Upper lobe of left lung (tissue), 6 donors: ENCODE data around the gene DLG2. TPM values are rescaled to one million over a fixed set of nuclear protein-coding genes. Genes with fewer than 3 reads are reported as not detected.

Experiments used
- ATAC-seq, 2 donors: fragments of 200-7000 bp; cut with Tn5 transposase; one replicate each; pipeline ENCODE4 v1.9.1; 2022; ENCODE audit warnings: mild to moderate bottlenecking in 2 of 2, moderate library complexity in 2 of 2; ENCODE audit not compliant: low FRiP score in 2 of 2
- DNase-seq, 2 donors: peaks; one replicate each; pipeline ENCODE4 v3.0.0-alpha.2; 2019 to 2020
- H3K27ac ChIP-seq, 4 donors: fragments of 200-600 bp; sonication (generic); one replicate each; pipeline ENCODE4 v1.5.1; 2016 to 2019
- H3K27me3 ChIP-seq, 4 donors: fragments of 200-600 bp; sonication (generic); one replicate each; pipeline ENCODE4 v1.5.1; 2017 to 2019
- H3K36me3 ChIP-seq, 4 donors: fragments of 200-600 bp; sonication (generic); one replicate each; pipeline ENCODE4 v1.5.1; 2016 to 2019
- H3K4me1 ChIP-seq, 4 donors: fragments of 200-600 bp; sonication (generic); one replicate each; pipeline ENCODE4 v1.5.1; 2018 to 2019
- H3K4me3 ChIP-seq, 4 donors: fragments of 200-600 bp; sonication (generic); one replicate each; pipeline ENCODE4 v1.5.1; 2017 to 2019; ENCODE audit warnings: mild to moderate bottlenecking in 2 of 4, moderate library complexity in 1 of 4
- H3K9me3 ChIP-seq, 4 donors: fragments of 200-600 bp; sonication (generic); one replicate each; pipeline ENCODE4 v1.5.1; 2018 to 2019
- EP300 ChIP-seq, 4 donors: sonication (generic); formaldehyde crosslinking; IDR thresholded peaks; one replicate each; pipeline ENCODE4 v1.5.1; 2017; ENCODE audit warnings: antibody characterized with exemption in 4 of 4, control low read depth in 2 of 4
- POLR2A ChIP-seq, 4 donors: fragments of 450-650 bp; IDR thresholded peaks; one replicate each; pipeline ENCODE4 v1.5.1; 2016 to 2017; ENCODE audit warnings: antibody characterized with exemption in 4 of 4, mild to moderate bottlenecking in 2 of 4
- POLR2AphosphoS5 ChIP-seq, 2 donors: sonication (generic); formaldehyde crosslinking; IDR thresholded peaks; one replicate each; pipeline ENCODE4 v1.5.1; 2017; ENCODE audit warnings: antibody characterized with exemption in 2 of 2
- WGBS, 2 donors: methylation state at CpG; one replicate each; pipeline ENCODE4 v1.1.5; 2017 to 2018; 5-methylcytosine and 5-hydroxymethylcytosine counted together
- total RNA-seq, 6 donors: library from RNA; depleted of rRNA in 4 of 6; stranded (reverse); fragments of >200 nt in 4 of 6; gene quantifications; one replicate each; pipeline versions ENCODE4 v1.1.0 to v1.2.1, GENCODE V29; 2016 to 2021
- TF ChIP-seq, protein P1 (sequence below), 6 experiments: fragments of 450-650 bp in 4 of 6; fragments of 200-600 bp in 2 of 6; sonication (generic) in 2 of 6; IDR thresholded peaks; one replicate each; pipeline ENCODE4 v1.5.1; 2016 to 2019; ENCODE audit warnings: antibody characterized with exemption in 6 of 6
- donor health status: DM: no; HTN: no; CAD: no; lungs with moderate emphysema.
- donor health status: DM: no; HTN: yes; CAD: no; lungs with severe emphysema.

Gene DLG2
- total RNA-seq, 6 donors from 2014 or later = 3.4 to 37.7 (median 9.1) TPM

DNA sequence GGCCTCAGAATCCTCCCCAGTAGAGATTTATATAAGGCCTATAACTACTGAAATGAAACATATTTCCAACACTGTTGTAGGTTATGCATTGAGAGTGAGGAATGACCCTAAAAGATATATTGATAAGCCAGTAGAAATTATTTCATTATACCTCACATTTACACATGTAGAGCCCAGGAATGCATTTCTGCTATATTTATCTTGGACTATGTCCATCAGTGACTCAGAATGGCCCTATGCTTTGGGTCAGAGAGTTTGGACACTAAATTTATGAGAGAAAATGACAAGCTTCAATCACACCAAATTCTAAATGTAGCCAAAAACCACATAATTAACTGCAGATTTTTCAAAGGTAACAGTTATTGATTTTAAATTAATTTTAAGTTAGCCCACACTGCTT is 761.9 kb downstream of the DLG2 start:
- Histone ChIP-seq H3K27me3 (no peaks in the 10 kb centered on the region), H3K4me3 (no peak overlapping the region), H3K27ac (no peak overlapping the region), H3K36me3 (no peaks in the 10 kb centered on the region), H3K4me1 (no peaks in the 10 kb centered on the region), H3K9me3 (no peaks in the 10 kb centered on the region)
- ATAC-seq = no peak
- TF ChIP-seq POLR2A (IDR thresholded peaks at IDR 0.05) = no peak
- TF ChIP-seq, protein P1, sequence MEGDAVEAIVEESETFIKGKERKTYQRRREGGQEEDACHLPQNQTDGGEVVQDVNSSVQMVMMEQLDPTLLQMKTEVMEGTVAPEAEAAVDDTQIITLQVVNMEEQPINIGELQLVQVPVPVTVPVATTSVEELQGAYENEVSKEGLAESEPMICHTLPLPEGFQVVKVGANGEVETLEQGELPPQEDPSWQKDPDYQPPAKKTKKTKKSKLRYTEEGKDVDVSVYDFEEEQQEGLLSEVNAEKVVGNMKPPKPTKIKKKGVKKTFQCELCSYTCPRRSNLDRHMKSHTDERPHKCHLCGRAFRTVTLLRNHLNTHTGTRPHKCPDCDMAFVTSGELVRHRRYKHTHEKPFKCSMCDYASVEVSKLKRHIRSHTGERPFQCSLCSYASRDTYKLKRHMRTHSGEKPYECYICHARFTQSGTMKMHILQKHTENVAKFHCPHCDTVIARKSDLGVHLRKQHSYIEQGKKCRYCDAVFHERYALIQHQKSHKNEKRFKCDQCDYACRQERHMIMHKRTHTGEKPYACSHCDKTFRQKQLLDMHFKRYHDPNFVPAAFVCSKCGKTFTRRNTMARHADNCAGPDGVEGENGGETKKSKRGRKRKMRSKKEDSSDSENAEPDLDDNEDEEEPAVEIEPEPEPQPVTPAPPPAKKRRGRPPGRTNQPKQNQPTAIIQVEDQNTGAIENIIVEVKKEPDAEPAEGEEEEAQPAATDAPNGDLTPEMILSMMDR (IDR thresholded peaks at IDR 0.05) = no peak
- no peak for TF ChIP-seq EP300 (IDR thresholded peaks at IDR 0.05)
- no peak for TF ChIP-seq POLR2AphosphoS5 (IDR thresholded peaks at IDR 0.05)
- no peak for DNase-seq

DNA sequence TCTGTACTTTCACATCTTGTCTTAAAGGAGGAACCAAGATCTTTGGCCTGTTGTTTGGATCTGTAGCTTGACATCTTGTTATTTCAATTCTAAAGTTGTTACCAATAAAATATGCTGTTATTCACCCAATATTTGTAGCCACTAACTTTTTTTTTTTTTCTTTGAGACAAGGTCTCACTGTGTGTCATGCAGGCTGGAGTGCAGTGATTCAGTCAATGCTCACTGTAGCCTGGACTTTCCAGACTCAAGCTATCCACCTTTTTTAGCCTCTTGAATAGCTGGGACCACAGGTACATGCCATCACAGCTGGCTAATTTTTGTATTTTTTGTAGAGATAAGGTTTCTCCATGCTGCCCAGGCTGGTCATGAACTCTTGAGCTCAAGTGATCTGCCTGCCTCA is 769.4 kb downstream of the DLG2 start:
- ATAC-seq (no peak), DNase-seq (no peak)
- no peaks in the 10 kb centered on the region for H3K27me3 ChIP-seq
- no peaks in the 10 kb centered on the region for H3K36me3 ChIP-seq
- no peaks in the 10 kb centered on the region for H3K9me3 ChIP-seq
- H3K4me1 ChIP-seq = no peaks in the 10 kb centered on the region
- no peak overlapping the region for H3K4me3 ChIP-seq
- no peak overlapping the region for H3K27ac ChIP-seq
- TF ChIP-seq, protein P1 (IDR thresholded peaks at IDR 0.05) = no peak
- TF ChIP-seq EP300 (IDR thresholded peaks at IDR 0.05) (no peak), POLR2AphosphoS5 (IDR thresholded peaks at IDR 0.05) (no peak), POLR2A (IDR thresholded peaks at IDR 0.05) (no peak)

DNA sequence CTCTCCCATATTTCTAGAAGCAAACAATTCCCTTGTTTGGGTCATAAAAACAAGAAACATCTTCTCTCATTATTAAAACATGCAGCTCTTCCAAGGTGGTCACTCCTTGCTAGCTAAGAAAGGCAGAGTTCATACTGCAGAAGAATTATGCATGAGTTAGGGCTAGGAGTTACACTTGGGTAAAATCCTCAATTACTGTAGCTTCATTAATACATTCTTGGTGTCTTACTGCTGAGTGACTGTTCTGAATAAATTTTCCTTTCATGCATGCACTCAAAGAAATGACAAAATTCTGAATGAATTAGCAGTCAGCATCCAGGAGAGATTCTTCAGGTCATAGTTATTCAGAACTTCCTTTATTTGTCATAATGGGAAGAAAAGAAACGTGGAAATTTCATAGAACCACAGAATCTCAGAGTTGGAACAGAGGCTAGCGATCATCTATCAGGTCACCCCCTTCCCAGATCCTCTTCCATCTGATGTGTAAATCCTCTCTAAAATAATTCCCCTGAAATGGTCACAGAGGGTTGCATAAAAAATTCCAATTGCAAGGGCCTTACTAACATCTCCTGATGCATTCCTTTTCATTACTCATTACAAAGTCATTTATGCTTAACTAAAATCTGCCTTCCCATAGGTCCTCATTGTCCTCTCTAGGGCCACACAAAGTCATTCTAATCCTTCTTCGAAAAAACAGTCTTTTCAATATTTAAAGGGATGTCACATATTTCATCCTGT is 771.5 kb downstream of the DLG2 start:
- no peaks in the 10 kb centered on the region for H3K36me3 ChIP-seq
- WGBS, 2 donors = 77 to 81% methylated on average over 3 of the region's 3 CpGs
- no peaks in the 10 kb centered on the region for H3K9me3 ChIP-seq
- H3K27me3 ChIP-seq = no peaks in the 10 kb centered on the region
- TF ChIP-seq, protein P1 (IDR thresholded peaks at IDR 0.05) = no peak
- no peak for TF ChIP-seq POLR2AphosphoS5 (IDR thresholded peaks at IDR 0.05)
- TF ChIP-seq EP300 (IDR thresholded peaks at IDR 0.05) = no peak
- TF ChIP-seq POLR2A (IDR thresholded peaks at IDR 0.05) = no peak
- DNase-seq (no peak), ATAC-seq (no peak)
- no peak overlapping the region for H3K4me3 ChIP-seq
- no peaks in the 10 kb centered on the region for H3K4me1 ChIP-seq
- H3K27ac ChIP-seq = no peak overlapping the region

DNA sequence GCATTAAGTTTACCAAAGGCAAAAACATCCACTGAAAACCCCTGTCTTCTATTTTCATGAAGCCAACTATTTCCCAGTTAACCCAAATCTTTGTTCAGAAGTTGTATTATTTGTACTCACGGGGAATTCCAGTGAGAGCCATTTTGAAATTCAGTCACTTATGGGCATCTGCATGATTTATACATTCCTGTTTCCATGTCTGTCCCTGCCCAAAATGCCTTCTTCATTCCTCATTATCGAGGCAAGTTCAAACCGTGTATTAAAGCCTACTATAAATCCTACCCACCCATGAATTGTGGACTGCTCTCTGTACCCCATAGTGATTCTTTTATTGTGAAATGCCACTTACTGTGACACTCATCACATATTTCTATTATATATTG is 772.7 kb downstream of the DLG2 start:
- WGBS, 2 donors = 89 to 96% methylated on average over 3 of the region's 3 CpGs
- Histone ChIP-seq H3K4me3 (no peak overlapping the region), H3K27me3 (no peaks in the 10 kb centered on the region), H3K9me3 (no peaks in the 10 kb centered on the region), H3K36me3 (no peaks in the 10 kb centered on the region), H3K27ac (no peak overlapping the region), H3K4me1 (no peaks in the 10 kb centered on the region)
- TF ChIP-seq POLR2AphosphoS5 (IDR thresholded peaks at IDR 0.05) (no peak), POLR2A (IDR thresholded peaks at IDR 0.05) (no peak), EP300 (IDR thresholded peaks at IDR 0.05) (no peak)
- TF ChIP-seq, protein P1 (IDR thresholded peaks at IDR 0.05) = no peak
- ATAC-seq (no peak), DNase-seq (no peak)

DNA sequence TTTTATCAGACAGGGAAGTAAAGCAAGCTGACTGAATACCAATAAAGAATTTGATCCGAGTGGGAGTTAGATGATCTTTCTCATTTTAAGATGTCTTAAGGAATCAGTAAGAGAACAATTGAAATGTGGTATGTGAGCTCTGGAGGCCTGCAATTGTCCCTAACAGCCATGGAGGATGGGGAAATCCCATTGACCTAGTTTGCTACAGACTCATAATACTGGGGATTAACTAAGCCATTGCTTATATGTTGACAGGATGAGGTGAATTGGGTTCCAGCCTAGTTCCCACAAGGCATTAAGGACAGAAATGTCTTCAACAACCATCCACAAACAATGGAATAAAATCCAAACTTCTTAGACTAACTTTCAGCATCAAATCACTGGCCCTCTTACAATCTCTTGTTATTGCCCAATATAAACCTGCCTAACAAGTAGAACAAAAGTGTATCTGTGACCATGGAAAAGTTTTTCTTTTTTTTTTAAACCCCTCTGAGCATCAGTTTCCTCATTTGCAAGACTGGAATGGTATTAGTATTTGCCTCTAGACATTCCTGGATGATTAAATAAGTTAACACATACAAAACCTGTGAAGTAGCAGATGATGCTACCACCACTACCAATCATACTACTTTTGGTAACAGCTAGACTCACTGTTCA is 773.2 kb downstream of the DLG2 start:
- ATAC-seq = no peak
- TF ChIP-seq EP300 (IDR thresholded peaks at IDR 0.05) = no peak
- TF ChIP-seq POLR2AphosphoS5 (IDR thresholded peaks at IDR 0.05) = no peak
- TF ChIP-seq, protein P1 (IDR thresholded peaks at IDR 0.05) = no peak
- no peak for TF ChIP-seq POLR2A (IDR thresholded peaks at IDR 0.05)
- Histone ChIP-seq H3K36me3 (no peaks in the 10 kb centered on the region), H3K9me3 (no peaks in the 10 kb centered on the region), H3K4me1 (no peaks in the 10 kb centered on the region), H3K27me3 (no peaks in the 10 kb centered on the region), H3K4me3 (no peak overlapping the region), H3K27ac (no peak overlapping the region)
- 81 to 91% methylated on average over 1 of the region's 1 CpG for WGBS, 2 donors
- DNase-seq = no peak
